ENCODE measurements around the gene LYPD8.

The LYPD8 gene

DNA sequence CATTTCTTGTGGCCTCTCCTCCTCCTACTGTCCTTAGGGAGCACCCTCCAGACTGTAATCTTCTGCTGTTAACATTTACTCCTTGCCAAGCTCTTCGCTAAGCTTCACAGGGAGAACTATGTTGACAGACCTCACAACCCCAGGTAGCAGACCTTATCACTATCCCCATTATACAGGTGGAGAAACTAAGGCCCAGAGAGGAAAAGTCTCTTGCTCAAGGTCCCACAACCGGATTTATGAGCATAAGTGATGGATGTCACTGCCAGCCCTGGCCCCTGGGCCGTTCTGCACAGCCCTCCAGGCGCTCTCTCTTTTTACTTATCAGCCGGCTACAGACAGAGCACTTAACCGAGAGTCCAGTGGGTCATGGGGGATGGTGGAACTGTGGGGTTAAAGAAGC lies 18.1 kb downstream of the LYPD8 start:
- H3K36me3 ChIP-seq (ENCODE audit: insufficient read depth, low read depth, low read length), result no peaks in the 10 kb centered on the region
- no peaks in the 10 kb centered on the region for H3K27me3 ChIP-seq (ENCODE audit: insufficient read depth, low read length)
- no peak overlapping the region for H3K27ac ChIP-seq (ENCODE audit: low read length)
- H3K9ac ChIP-seq (ENCODE audit: low read depth, low read length), result no peak overlapping the region
- no peaks in the 10 kb centered on the region for H3K4me1 ChIP-seq (ENCODE audit: insufficient read depth, low read length)
- H3K9me3 ChIP-seq (ENCODE audit: insufficient read depth, low read depth, low read length), result peaks cover 91% of the 10 kb centered on the region
- H3K4me3 ChIP-seq (ENCODE audit: low read length), result no peak overlapping the region

DNA sequence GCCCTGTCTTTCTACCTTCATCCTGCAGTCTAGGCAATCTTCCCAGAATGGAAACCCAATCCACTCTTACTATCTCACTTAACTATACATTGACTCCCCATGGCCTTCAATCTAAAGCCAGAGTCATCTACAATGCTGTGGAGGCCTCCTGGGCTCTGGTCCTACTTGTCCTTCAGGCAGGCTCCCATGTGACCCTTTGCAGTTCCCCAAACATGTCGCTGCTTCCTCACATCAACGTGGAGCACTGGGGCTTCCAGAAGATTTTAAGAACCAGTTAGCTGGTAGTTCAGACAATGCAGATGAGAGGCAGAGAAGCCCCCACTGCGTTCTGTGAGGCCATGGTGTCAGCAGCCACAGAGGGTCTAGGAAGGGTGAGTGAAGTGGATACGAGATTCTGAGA lies 18.6 kb downstream of the LYPD8 start:
- no peak overlapping the region for H3K9ac ChIP-seq (ENCODE audit: low read depth, low read length)
- no peaks in the 10 kb centered on the region for H3K27me3 ChIP-seq (ENCODE audit: insufficient read depth, low read length)
- H3K9me3 ChIP-seq (ENCODE audit: insufficient read depth, low read depth, low read length), result peaks cover 95% of the 10 kb centered on the region
- H3K27ac ChIP-seq (ENCODE audit: low read length), result no peak overlapping the region
- H3K36me3 ChIP-seq (ENCODE audit: insufficient read depth, low read depth, low read length), result no peaks in the 10 kb centered on the region
- H3K4me1 ChIP-seq (ENCODE audit: insufficient read depth, low read length), result no peaks in the 10 kb centered on the region
- H3K4me3 ChIP-seq (ENCODE audit: low read length), result no peak overlapping the region

DNA sequence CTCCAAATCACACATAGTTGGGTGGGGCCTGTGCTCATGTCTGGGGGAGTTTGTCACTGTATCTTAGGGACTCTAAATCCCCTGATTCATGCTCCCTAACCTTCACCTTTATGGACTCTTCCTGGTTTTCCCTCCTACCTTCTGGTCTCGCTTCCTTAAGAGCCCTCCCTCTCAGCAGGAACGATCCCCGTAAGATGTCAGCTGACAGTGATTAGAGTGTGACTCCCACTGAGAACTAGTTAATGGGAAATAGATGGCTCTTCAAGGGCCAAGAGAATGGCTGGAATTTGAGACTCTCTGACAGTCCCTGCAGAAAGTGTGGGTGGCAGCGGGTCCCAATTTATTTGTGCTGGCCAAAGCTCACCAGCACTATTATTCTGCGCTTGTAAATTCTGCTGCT lies 22.0 kb downstream of the LYPD8 start:
- Histone ChIP-seq H3K9ac (ENCODE audit: low read depth, low read length) (no peak overlapping the region), H3K36me3 (ENCODE audit: insufficient read depth, low read depth, low read length) (no peaks in the 10 kb centered on the region), H3K27ac (ENCODE audit: low read length) (no peak overlapping the region), H3K4me3 (ENCODE audit: low read length) (no peak overlapping the region), H3K9me3 (ENCODE audit: insufficient read depth, low read depth, low read length) (peaks cover 90% of the 10 kb centered on the region), H3K4me1 (ENCODE audit: insufficient read depth, low read length) (no peaks in the 10 kb centered on the region), H3K27me3 (ENCODE audit: insufficient read depth, low read length) (no peaks in the 10 kb centered on the region)

DNA sequence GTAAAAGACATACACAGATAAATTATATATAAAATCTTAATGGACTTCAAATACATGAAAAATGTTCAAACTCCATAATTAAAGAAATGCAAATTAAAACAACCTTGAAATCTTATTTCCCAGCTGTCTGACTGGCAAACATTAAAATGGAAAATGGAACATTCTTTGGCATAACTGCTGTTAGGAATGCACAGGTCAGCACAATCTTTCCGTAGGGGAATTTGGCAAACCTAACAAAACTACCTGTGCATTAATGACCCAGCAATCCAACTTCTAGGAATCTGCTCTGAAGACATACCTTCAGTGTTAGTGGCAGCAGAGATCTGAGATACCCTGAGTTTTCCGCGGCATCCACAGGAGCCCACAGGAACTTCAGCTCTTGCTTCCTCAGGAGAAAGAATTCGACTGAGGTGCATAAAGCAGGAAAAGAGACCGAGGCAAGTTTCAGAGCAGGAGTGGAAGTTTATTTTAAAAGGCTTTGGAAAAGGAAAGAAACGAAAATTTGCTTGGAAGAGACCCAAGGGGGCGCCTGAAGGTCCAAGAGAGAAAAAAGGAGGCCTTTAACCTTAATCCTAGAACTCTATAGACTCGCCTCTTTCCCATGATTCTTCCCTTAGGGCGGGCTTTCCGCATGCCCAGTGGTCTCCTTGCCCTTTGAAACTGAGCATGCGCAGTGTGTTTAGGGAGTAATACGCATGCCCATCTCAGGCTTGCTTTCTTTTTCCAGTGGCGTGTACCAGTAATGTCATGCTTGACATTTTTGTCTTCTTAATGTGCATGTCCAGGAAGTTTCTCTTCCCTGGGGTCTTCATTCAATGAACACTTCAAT lies 24.8 kb downstream of the LYPD8 start:
- peaks cover 80% of the 10 kb centered on the region for H3K9me3 ChIP-seq (ENCODE audit: insufficient read depth, low read depth, low read length)
- no peaks in the 10 kb centered on the region for H3K36me3 ChIP-seq (ENCODE audit: insufficient read depth, low read depth, low read length)
- H3K27ac ChIP-seq (ENCODE audit: low read length), result no peak overlapping the region
- H3K4me3 ChIP-seq (ENCODE audit: low read length), result no peak overlapping the region
- H3K27me3 ChIP-seq (ENCODE audit: insufficient read depth, low read length), result no peaks in the 10 kb centered on the region
- no peak overlapping the region for H3K9ac ChIP-seq (ENCODE audit: low read depth, low read length)
- H3K4me1 ChIP-seq (ENCODE audit: insufficient read depth, low read length), result no peaks in the 10 kb centered on the region

DNA sequence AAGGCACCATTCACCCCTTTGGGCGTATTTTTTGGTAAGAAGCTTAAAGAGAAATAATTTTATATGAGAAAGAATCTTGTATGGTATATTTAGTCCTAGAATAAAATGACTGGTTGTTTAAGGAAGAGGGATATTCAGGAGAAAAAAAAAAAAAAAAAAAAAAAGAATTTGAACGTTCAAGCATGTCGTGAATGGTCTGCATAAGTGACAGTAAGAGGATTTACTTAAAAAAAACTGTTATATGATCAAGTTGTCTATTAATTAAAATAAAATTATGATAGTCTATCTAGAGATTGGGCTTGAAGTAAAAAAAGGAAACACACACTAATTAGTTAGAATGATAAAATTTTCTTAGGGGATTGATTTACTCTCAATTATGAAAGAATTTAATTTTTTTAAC lies 41.3 kb downstream of the LYPD8 start:
- no peak overlapping the region for H3K27ac ChIP-seq (ENCODE audit: low read length)
- no peak overlapping the region for H3K9ac ChIP-seq (ENCODE audit: low read depth, low read length)
- no peaks in the 10 kb centered on the region for H3K27me3 ChIP-seq (ENCODE audit: insufficient read depth, low read length)
- no peak overlapping the region for H3K4me3 ChIP-seq (ENCODE audit: low read length)
- H3K36me3 ChIP-seq (ENCODE audit: insufficient read depth, low read depth, low read length), result no peaks in the 10 kb centered on the region
- H3K9me3 ChIP-seq (ENCODE audit: insufficient read depth, low read depth, low read length), result peaks cover 91% of the 10 kb centered on the region
- H3K4me1 ChIP-seq (ENCODE audit: insufficient read depth, low read length), result no peaks in the 10 kb centered on the region

DNA sequence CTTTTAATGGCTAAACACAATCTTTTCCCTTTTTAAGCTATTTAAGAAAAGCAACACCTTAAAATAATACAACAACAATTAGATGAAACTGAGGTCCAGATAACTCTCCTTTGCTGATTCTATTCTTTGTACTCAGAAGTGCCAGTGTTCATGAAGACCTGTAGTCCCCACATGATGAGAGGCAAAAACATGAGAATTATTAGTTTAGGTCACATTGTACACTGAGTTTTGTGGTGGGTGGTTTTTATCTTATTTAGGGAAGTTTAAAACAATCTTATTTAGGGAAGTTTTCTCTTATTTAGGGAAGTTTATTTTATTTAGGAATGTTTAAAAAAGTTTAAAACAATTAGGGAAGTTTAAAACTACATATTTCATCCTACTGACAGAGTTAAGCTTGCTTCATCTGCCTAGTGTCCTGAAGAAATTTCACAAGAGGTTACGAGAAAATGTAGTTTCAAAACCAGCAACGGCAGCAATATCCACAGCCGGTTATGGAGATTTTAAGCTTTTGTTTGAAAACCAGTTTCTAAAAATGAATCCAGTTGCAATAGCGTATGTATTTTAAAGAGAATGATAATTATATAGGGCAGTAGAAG lies 45.2 kb downstream of the LYPD8 start:
- Histone ChIP-seq H3K27me3 (ENCODE audit: insufficient read depth, low read length) (no peaks in the 10 kb centered on the region), H3K9ac (ENCODE audit: low read depth, low read length) (no peak overlapping the region), H3K9me3 (ENCODE audit: insufficient read depth, low read depth, low read length) (peaks cover 94% of the 10 kb centered on the region), H3K4me3 (ENCODE audit: low read length) (no peak overlapping the region), H3K4me1 (ENCODE audit: insufficient read depth, low read length) (no peaks in the 10 kb centered on the region), H3K27ac (ENCODE audit: low read length) (no peak overlapping the region), H3K36me3 (ENCODE audit: insufficient read depth, low read depth, low read length) (no peaks in the 10 kb centered on the region)

DNA sequence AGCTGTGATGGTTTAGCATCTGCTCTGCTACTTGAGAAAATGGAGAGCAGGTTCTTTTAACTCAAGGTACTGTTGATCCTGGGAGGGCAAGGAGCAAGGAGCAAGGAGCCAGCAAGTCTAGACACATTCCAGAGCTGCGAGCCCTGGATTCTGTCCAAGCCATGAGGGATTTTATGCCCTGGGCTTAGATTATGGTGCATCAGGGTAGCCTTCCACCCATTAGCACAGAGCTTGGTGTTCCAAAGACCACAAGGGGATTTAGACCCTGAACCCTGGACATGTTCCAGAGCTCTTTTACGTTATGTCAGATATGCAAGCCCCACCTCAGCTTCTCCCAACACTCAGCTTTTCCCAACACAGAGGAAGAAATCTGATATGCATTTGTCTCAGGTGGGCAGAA lies 51.0 kb downstream of the LYPD8 start:
- Histone ChIP-seq H3K9ac (ENCODE audit: low read depth, low read length) (no peak overlapping the region), H3K27ac (ENCODE audit: low read length) (no peak overlapping the region), H3K9me3 (ENCODE audit: insufficient read depth, low read depth, low read length) (peaks cover 97% of the 10 kb centered on the region), H3K4me3 (ENCODE audit: low read length) (no peak overlapping the region), H3K27me3 (ENCODE audit: insufficient read depth, low read length) (no peaks in the 10 kb centered on the region), H3K4me1 (ENCODE audit: insufficient read depth, low read length) (no peaks in the 10 kb centered on the region), H3K36me3 (ENCODE audit: insufficient read depth, low read depth, low read length) (no peaks in the 10 kb centered on the region)

DNA sequence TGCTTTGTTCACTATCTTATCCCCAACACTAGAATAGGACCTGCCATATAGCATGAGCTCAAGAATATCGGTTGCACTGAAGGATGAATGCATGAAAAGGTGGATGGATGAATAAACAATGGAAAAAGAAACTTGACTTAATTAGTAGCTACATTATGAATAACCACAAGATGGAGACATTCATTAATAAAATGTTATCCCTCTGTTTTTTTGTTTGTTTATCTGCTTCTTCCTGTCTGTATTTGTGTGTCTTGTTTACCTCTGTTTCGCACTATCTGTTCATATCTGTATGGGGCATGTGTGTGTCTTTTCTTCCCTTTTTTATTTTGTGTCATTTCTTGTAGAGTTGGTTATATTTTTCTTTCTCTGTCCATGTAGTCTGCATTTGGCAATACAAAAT lies 51.9 kb downstream of the LYPD8 start:
- no peaks in the 10 kb centered on the region for H3K27me3 ChIP-seq (ENCODE audit: insufficient read depth, low read length)
- peaks cover 97% of the 10 kb centered on the region for H3K9me3 ChIP-seq (ENCODE audit: insufficient read depth, low read depth, low read length)
- H3K4me3 ChIP-seq (ENCODE audit: low read length), result no peak overlapping the region
- H3K36me3 ChIP-seq (ENCODE audit: insufficient read depth, low read depth, low read length), result no peaks in the 10 kb centered on the region
- H3K9ac ChIP-seq (ENCODE audit: low read depth, low read length), result no peak overlapping the region
- H3K27ac ChIP-seq (ENCODE audit: low read length), result no peak overlapping the region
- no peaks in the 10 kb centered on the region for H3K4me1 ChIP-seq (ENCODE audit: insufficient read depth, low read length)

DNA sequence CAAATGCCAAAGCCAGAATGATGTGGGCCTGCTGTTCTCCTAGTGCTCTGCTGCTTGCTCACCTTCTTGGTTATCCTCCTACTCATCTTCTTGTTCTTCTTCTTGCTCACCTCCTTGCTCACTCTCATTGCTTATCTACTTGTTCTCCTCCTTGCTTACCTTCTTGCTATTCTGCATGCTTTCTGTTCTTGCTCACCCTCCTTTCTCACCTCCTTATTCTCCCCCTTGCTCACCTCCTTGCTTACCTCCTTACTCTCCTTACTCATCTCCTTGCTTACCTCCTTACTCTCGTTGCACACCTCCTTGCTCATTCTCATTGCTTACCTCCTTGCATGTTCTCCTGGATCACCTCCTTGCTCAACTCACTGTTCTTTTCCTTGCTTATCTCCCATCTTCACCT lies 52.8 kb downstream of the LYPD8 start, which contains the start of gene OR14I1:
Gene OR14I1 (minus strand): TSS at position 53 of the 400 bp plus-strand sequence.
- Histone ChIP-seq H3K4me1 (ENCODE audit: insufficient read depth, low read length) (no peaks in the 10 kb centered on the region), H3K4me3 (ENCODE audit: low read length) (peak within 1 kb of the TSS; percentile 18; the same call in 1 of the 2 replicates), H3K9ac (ENCODE audit: low read depth, low read length) (no peak within 1 kb of the TSS), H3K27me3 (ENCODE audit: insufficient read depth, low read length) (no peaks in the 10 kb centered on the region), H3K9me3 (ENCODE audit: insufficient read depth, low read depth, low read length) (peaks cover 97% of the 10 kb centered on the region), H3K27ac (ENCODE audit: low read length) (no peak within 1 kb of the TSS), H3K36me3 (ENCODE audit: insufficient read depth, low read depth, low read length) (no peaks in the 10 kb centered on the region)

DNA sequence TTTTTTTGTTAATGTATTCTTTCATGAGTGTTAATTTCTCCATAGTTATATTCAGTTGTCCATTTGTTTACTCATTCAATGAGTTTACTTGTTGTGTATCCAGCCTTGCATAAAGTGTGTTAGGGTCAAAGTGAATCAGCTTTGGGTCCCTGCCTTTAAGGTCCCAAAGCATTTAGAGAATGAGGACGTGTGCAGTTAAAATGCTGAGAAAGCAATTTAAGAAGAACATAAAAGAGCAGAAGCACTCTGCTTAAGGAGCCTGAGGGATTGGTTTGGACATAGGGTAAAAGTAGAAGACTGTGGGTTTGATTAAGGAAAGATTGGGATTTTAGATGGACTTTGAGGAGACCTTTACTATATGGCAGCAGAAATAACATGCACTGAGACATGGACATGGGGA lies 56.5 kb downstream of the LYPD8 start:
- H3K27me3 ChIP-seq (ENCODE audit: insufficient read depth, low read length), result no peaks in the 10 kb centered on the region
- no peak overlapping the region for H3K9ac ChIP-seq (ENCODE audit: low read depth, low read length)
- no peaks in the 10 kb centered on the region for H3K4me1 ChIP-seq (ENCODE audit: insufficient read depth, low read length)
- H3K27ac ChIP-seq (ENCODE audit: low read length), result no peak overlapping the region
- H3K4me3 ChIP-seq (ENCODE audit: low read length), result no peak overlapping the region
- H3K36me3 ChIP-seq (ENCODE audit: insufficient read depth, low read depth, low read length), result no peaks in the 10 kb centered on the region
- peaks cover 88% of the 10 kb centered on the region for H3K9me3 ChIP-seq (ENCODE audit: insufficient read depth, low read depth, low read length)

DNA sequence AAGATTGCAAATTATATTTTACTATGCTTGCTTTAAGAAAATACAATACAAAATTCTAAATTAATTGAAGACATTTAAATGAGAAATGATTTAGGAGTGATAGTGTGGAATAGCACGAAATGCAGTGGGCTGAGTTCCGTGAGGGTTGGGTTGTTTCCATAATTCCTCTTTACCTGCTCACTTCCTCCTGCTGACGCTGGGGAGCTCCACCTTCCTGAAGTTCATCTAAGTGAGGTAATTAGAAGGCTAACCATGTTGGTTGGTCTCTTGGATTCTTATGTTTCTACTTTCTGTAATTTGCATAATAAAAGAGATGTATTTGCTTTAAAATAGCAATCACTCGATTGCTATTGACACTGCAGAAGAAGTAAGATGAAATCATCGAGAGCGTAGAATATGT lies 57.7 kb downstream of the LYPD8 start:
- Histone ChIP-seq H3K4me1 (ENCODE audit: insufficient read depth, low read length) (no peaks in the 10 kb centered on the region), H3K4me3 (ENCODE audit: low read length) (no peak overlapping the region), H3K9ac (ENCODE audit: low read depth, low read length) (no peak overlapping the region), H3K27me3 (ENCODE audit: insufficient read depth, low read length) (no peaks in the 10 kb centered on the region), H3K36me3 (ENCODE audit: insufficient read depth, low read depth, low read length) (no peaks in the 10 kb centered on the region), H3K9me3 (ENCODE audit: insufficient read depth, low read depth, low read length) (peaks cover 88% of the 10 kb centered on the region), H3K27ac (ENCODE audit: low read length) (no peak overlapping the region)

DNA sequence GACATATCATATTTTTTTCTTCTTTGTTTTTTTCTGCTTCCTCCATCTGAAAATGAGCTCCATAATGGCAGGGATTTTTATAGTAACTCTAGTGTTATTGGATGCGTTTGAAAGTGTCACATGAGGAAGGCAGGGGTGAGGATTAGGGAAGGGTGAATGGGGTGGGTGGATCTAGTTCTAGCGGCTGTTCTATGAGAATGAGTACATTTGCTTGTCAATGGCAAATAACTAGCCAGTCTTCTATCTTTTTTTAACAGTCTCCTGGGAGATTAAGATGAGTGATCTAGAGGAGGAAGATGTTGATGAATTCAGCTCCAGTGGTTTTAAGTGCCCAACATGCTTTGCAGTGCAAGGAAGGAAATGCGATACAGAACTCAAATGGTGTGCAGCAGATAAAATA lies 58.8 kb downstream of the LYPD8 start:
- Histone ChIP-seq H3K9ac (ENCODE audit: low read depth, low read length) (no peak overlapping the region), H3K9me3 (ENCODE audit: insufficient read depth, low read depth, low read length) (peaks cover 87% of the 10 kb centered on the region), H3K4me3 (ENCODE audit: low read length) (peak overlapping the region; percentile 22; the same call in 1 of the 2 replicates), H3K36me3 (ENCODE audit: insufficient read depth, low read depth, low read length) (no peaks in the 10 kb centered on the region), H3K4me1 (ENCODE audit: insufficient read depth, low read length) (no peaks in the 10 kb centered on the region), H3K27ac (ENCODE audit: low read length) (no peak overlapping the region), H3K27me3 (ENCODE audit: insufficient read depth, low read length) (no peaks in the 10 kb centered on the region)

Measured in iPS-20b (cell line).